Mesendoderm (in vitro differentiated cells): ENCODE results near the gene PTPN20.
A peak's percentile ranks its signal among the peaks of the same experiment; 100 is the strongest.

Experiments
- DNase-seq: peaks from one replicate; pipeline ENCODE4 v3.0.0; 2013
- H2AK5ac ChIP-seq: 2 replicates; pipeline ENCODE4 v1.6.1; 2013; ENCODE audit warnings: low read length, inconsistent platforms
- H2BK120ac ChIP-seq: 2 replicates; pipeline ENCODE4 v1.6.1; 2013; ENCODE audit warnings: low read depth, mild to moderate bottlenecking, low read length, moderate library complexity, mixed read lengths
- H2BK15ac ChIP-seq: replicated peaks from 2 replicates; pipeline ENCODE4 v1.6.1; 2013; ENCODE audit warnings: low read depth, mild to moderate bottlenecking, moderate library complexity
- H2BK5ac ChIP-seq: 2 replicates; pipeline ENCODE4 v1.6.1; 2013; ENCODE audit warnings: low read length, inconsistent platforms
- H3K18ac ChIP-seq: 2 replicates; pipeline ENCODE4 v1.6.1; 2013; ENCODE audit warnings: mild to moderate bottlenecking, low read length, mixed read lengths
- H3K23ac ChIP-seq: one replicate; pipeline ENCODE4 v1.6.1; 2013; ENCODE audit warnings: low read length
- H3K27ac ChIP-seq: 2 replicates; pipeline ENCODE4 v1.5.1; 2013; ENCODE audit warnings: low read depth, mild to moderate bottlenecking, inconsistent platforms, low read length, moderate library complexity
- H3K27me3 ChIP-seq: 2 replicates; pipeline ENCODE4 v1.6.1; 2013; ENCODE audit warnings: low read length, control low read depth, mild to moderate bottlenecking, inconsistent platforms; ENCODE audit not compliant: insufficient read depth, poor library complexity
- H3K36me3 ChIP-seq: 2 replicates; pipeline ENCODE4 v1.6.1; 2013; ENCODE audit warnings: low read length, inconsistent platforms; ENCODE audit not compliant: control insufficient read depth, insufficient read depth
- H3K4ac ChIP-seq: one replicate; pipeline ENCODE4 v1.6.1; 2013; ENCODE audit warnings: low read depth, mild to moderate bottlenecking, low read length, moderate library complexity
- H3K4me1 ChIP-seq: 2 replicates; pipeline ENCODE4 v1.6.1; 2013; ENCODE audit warnings: low read depth, low read length, inconsistent platforms; ENCODE audit not compliant: control insufficient read depth
- H3K4me2 ChIP-seq: 2 replicates; pipeline ENCODE4 v1.6.1; 2013; ENCODE audit warnings: low read length
- H3K4me3 ChIP-seq: 2 replicates; pipeline ENCODE4 v1.5.1; 2013; ENCODE audit warnings: mild to moderate bottlenecking, low read length
- H3K56ac ChIP-seq: one replicate; pipeline ENCODE4 v1.6.1; 2013; ENCODE audit warnings: low read length
- H3K79me1 ChIP-seq: 2 replicates; pipeline ENCODE4 v1.6.1; 2013; ENCODE audit warnings: low read length, inconsistent platforms
- H3K79me2 ChIP-seq: 2 replicates; pipeline ENCODE4 v1.6.1; 2013; ENCODE audit warnings: mild to moderate bottlenecking, low read length; ENCODE audit not compliant: control insufficient read depth, insufficient read depth
- H3K9ac ChIP-seq: 2 replicates; pipeline ENCODE4 v1.6.1; 2013; ENCODE audit warnings: low read length, inconsistent platforms
- H4K5ac ChIP-seq: one replicate; pipeline ENCODE4 v1.6.1; 2013; ENCODE audit warnings: low read length
- H4K8ac ChIP-seq: one replicate; pipeline ENCODE4 v1.6.1; 2013; ENCODE audit warnings: low read depth, mild to moderate bottlenecking, control low read depth, low read length, moderate library complexity
- WGBS: extraction: QIAGEN DNeasy Blood & Tissue Kit; methylation state at CpG from one replicate; pipeline ENCODE4 v1.1.7; 2013; ENCODE audit warnings: low lambda C conversion rate, missing lambda C conversion rate; ENCODE audit not compliant: insufficient coverage; ENCODE audit errors: extremely low coverage; 5-methylcytosine and 5-hydroxymethylcytosine counted together

The PTPN20 gene

GRCh38 chr10:47020471-47020870, 109.2 kb downstream of the PTPN20 start:
- Histone ChIP-seq H3K9ac (no peak overlapping the region), H3K27ac (no peak overlapping the region), H3K23ac (no peak overlapping the region), H3K4me3 (no peak overlapping the region), H3K79me1 (no peaks in the 10 kb centered on the region), H3K4me1 (no peaks in the 10 kb centered on the region), H2BK15ac (no peak overlapping the region), H2AK5ac (no peak overlapping the region), H2BK5ac (no peak overlapping the region), H3K36me3 (no peaks in the 10 kb centered on the region), H3K79me2 (no peaks in the 10 kb centered on the region), H4K8ac (no peak overlapping the region), H3K4me2 (no peak overlapping the region), H3K27me3 (no peaks in the 10 kb centered on the region), H3K56ac (no peak overlapping the region), H3K18ac (no peak overlapping the region), H2BK120ac (no peak overlapping the region), H4K5ac (no peak overlapping the region), H3K4ac (no peak overlapping the region)
- WGBS, result no CpG with 5 or more reads among the region's 5 CpGs
- no peak for DNase-seq

GRCh38 chr10:47021850-47022249, 110.6 kb downstream of the PTPN20 start:
- Histone ChIP-seq H3K4me2 (no peak overlapping the region), H3K23ac (no peak overlapping the region), H3K27ac (no peak overlapping the region), H3K18ac (no peak overlapping the region), H3K79me2 (no peaks in the 10 kb centered on the region), H2BK120ac (no peak overlapping the region), H3K4me3 (no peak overlapping the region), H3K27me3 (no peaks in the 10 kb centered on the region), H2AK5ac (no peak overlapping the region), H3K9ac (no peak overlapping the region), H4K8ac (no peak overlapping the region), H2BK5ac (no peak overlapping the region), H2BK15ac (no peak overlapping the region), H3K4me1 (no peaks in the 10 kb centered on the region), H3K36me3 (no peaks in the 10 kb centered on the region), H3K79me1 (no peaks in the 10 kb centered on the region), H3K56ac (no peak overlapping the region), H3K4ac (no peak overlapping the region), H4K5ac (no peak overlapping the region)
- no CpG with 5 or more reads among the region's 6 CpGs for WGBS
- no peak for DNase-seq

- no peak overlapping the region for H4K5ac ChIP-seq
- no CpG with 5 or more reads among the region's 16 CpGs for WGBS
- no peak overlapping the region for H3K23ac ChIP-seq
- H3K27ac ChIP-seq, result no peak overlapping the region
- no peak overlapping the region for H2BK5ac ChIP-seq
- H3K4me2 ChIP-seq, result no peak overlapping the region
- H3K9ac ChIP-seq, result no peak overlapping the region
- H2BK120ac ChIP-seq, result no peak overlapping the region
- H3K79me1 ChIP-seq, result no peaks in the 10 kb centered on the region
- no peaks in the 10 kb centered on the region for H3K36me3 ChIP-seq
- no peak overlapping the region for H4K8ac ChIP-seq
- no peak overlapping the region for H3K4ac ChIP-seq
- no peak overlapping the region for H3K56ac ChIP-seq
- no peaks in the 10 kb centered on the region for H3K27me3 ChIP-seq
- H3K4me1 ChIP-seq, result no peaks in the 10 kb centered on the region
- no peak overlapping the region for H3K4me3 ChIP-seq
- no peak for DNase-seq
- no peak overlapping the region for H3K18ac ChIP-seq
- no peak overlapping the region for H2BK15ac ChIP-seq
- H3K79me2 ChIP-seq, result no peaks in the 10 kb centered on the region
- no peak overlapping the region for H2AK5ac ChIP-seq
These were observed 111.3 kb downstream of the PTPN20 start for GRCh38 chr10:47022311-47023131.

- 100% methylated on average over 1 of the region's 17 CpGs for WGBS
- Histone ChIP-seq H2BK120ac (no peak overlapping the region), H3K18ac (no peak overlapping the region), H2BK15ac (no peak overlapping the region), H3K9ac (no peak overlapping the region), H4K8ac (no peak overlapping the region), H3K4me3 (no peak overlapping the region), H3K56ac (peak overlapping the region; percentile 34), H2AK5ac (no peak overlapping the region), H3K23ac (no peak overlapping the region), H3K4me2 (no peak overlapping the region), H3K27me3 (no peaks in the 10 kb centered on the region), H3K36me3 (no peaks in the 10 kb centered on the region), H3K4ac (no peak overlapping the region), H3K27ac (no peak overlapping the region), H4K5ac (no peak overlapping the region), H2BK5ac (no peak overlapping the region), H3K4me1 (no peaks in the 10 kb centered on the region), H3K79me1 (no peaks in the 10 kb centered on the region), H3K79me2 (no peaks in the 10 kb centered on the region)
- DNase-seq, result no peak
These were observed 112.2 kb downstream of the PTPN20 start for GRCh38 chr10:47023237-47024045.

GRCh38 chr10:47024046-47024322, 112.8 kb downstream of the PTPN20 start:
- no CpG with 5 or more reads among the region's 1 CpG for WGBS
- H3K9ac ChIP-seq, result no peak overlapping the region
- no peak overlapping the region for H3K23ac ChIP-seq
- no peak overlapping the region for H3K18ac ChIP-seq
- H4K5ac ChIP-seq, result no peak overlapping the region
- H2BK15ac ChIP-seq, result no peak overlapping the region
- no peak overlapping the region for H3K4me3 ChIP-seq
- no peaks in the 10 kb centered on the region for H3K79me2 ChIP-seq
- H2AK5ac ChIP-seq, result no peak overlapping the region
- no peak for DNase-seq
- H3K4ac ChIP-seq, result no peak overlapping the region
- H2BK5ac ChIP-seq, result no peak overlapping the region
- H2BK120ac ChIP-seq, result no peak overlapping the region
- peak overlapping the region; percentile 34 for H3K56ac ChIP-seq
- H3K27me3 ChIP-seq, result no peaks in the 10 kb centered on the region
- H3K36me3 ChIP-seq, result no peaks in the 10 kb centered on the region
- no peak overlapping the region for H3K4me2 ChIP-seq
- no peak overlapping the region for H3K27ac ChIP-seq
- no peaks in the 10 kb centered on the region for H3K4me1 ChIP-seq
- no peak overlapping the region for H4K8ac ChIP-seq
- no peaks in the 10 kb centered on the region for H3K79me1 ChIP-seq
